ENCODE measurements around the gene TELO2.

DNA sequence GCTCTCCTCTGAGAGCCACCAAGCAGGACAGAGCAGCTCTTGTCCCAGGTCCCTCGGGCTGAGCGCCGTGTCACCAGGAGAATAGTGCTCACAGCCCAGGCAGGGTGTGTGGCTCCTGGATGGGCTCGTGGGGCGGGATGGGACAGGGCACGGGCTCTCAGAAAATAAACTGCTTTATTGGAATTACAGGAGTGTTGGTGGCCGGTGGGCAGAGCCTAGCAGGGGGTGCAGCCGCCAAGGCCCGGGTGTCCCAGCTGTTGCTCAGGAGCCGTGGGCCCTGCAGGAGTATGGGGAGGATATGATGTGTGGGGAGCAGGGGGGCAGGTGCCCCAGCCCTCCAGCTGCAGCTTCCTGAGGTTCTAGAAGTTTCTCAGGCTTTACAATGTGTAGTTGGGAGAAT lies 17.1 kb downstream of the TELO2 start:
- TF ChIP-seq, protein P1, sequence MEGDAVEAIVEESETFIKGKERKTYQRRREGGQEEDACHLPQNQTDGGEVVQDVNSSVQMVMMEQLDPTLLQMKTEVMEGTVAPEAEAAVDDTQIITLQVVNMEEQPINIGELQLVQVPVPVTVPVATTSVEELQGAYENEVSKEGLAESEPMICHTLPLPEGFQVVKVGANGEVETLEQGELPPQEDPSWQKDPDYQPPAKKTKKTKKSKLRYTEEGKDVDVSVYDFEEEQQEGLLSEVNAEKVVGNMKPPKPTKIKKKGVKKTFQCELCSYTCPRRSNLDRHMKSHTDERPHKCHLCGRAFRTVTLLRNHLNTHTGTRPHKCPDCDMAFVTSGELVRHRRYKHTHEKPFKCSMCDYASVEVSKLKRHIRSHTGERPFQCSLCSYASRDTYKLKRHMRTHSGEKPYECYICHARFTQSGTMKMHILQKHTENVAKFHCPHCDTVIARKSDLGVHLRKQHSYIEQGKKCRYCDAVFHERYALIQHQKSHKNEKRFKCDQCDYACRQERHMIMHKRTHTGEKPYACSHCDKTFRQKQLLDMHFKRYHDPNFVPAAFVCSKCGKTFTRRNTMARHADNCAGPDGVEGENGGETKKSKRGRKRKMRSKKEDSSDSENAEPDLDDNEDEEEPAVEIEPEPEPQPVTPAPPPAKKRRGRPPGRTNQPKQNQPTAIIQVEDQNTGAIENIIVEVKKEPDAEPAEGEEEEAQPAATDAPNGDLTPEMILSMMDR (IDR thresholded peaks at IDR 0.05; ENCODE audit: low read depth, low read length), result no peak
- TF ChIP-seq EZH2phosphoT487 (IDR thresholded peaks at IDR 0.05; ENCODE audit: low read depth), result no peak
